K562 (cell line): ENCODE results near the gene SPTBN5. TPM values are rescaled to one million over a fixed set of nuclear protein-coding genes. Genes with fewer than 3 reads are reported as not detected.

Source experiments
- ATAC-seq: fragments of 200-7000 bp; cut with Tn5 transposase; 3 replicates; pipeline ENCODE4 v1.9.1; 2020; ENCODE audit warnings: moderate library complexity
- BruUV-seq: library from RNA; stranded (reverse); fragments of 400-500 nt; replicated peaks from 2 replicates; lab custom pipeline; 2021; lab: Mats Ljungman, UMichigan
- CTCF ChIA-PET: fragments of 300-600 bp; formaldehyde crosslinking; extraction: SDS; loops from one replicate; lab custom pipeline; 2021; ENCODE audit warnings: low intra/inter-chr PET ratio; lab: Yijun Ruan, JAX
- POLR2A ChIA-PET: fragments of 300-600, 350-650 bp; sonication (Branson Sonifier 250); formaldehyde crosslinking; extraction: SDS; loops from one replicate; lab custom pipeline; 2021; ENCODE audit warnings: antibody characterized with exemption, inconsistent platforms; lab: Yijun Ruan, JAX
- DNase-seq, 4 experiments: peaks; one replicate each; pipeline versions ENCODE4 v3.0.0 to v3.0.0-alpha.2; 2011 to 2018; ENCODE audit warnings: low spot score in 3 of 4, mixed read lengths in 3 of 4; ENCODE audit errors: extremely low read depth in 1 of 4
- FAIRE-seq: peaks from 2 replicates; lab custom pipeline; 2011; peaks lifted over from hg19 to GRCh38; lab: Jason Lieb, UNC
- H2AFZ ChIP-seq: 2 replicates; pipeline ENCODE4 v1.6.0; 2011; ENCODE audit warnings: low read depth, low read length, control low read depth, inconsistent platforms
- H3K27ac ChIP-seq: fragments of 200-600 bp; 3 replicates; pipeline ENCODE4 v1.8.0; 2011; ENCODE audit warnings: low read depth, mild to moderate bottlenecking, control low read depth, inconsistent platforms, low read length, moderate library complexity, mixed read lengths; ENCODE audit errors: extremely low read depth
- H3K27me3 ChIP-seq, 2 experiments: fragments of 300-600 bp in 1 of 2; 2 replicates in 1 of 2; 3 replicates in 1 of 2; pipeline versions ENCODE4 v1.6.0 to v1.8.0; 2011; ENCODE audit warnings: inconsistent platforms in 2 of 2, low read length in 2 of 2, mild to moderate bottlenecking in 1 of 2, mixed read lengths in 1 of 2, moderate library complexity in 1 of 2; ENCODE audit not compliant: control insufficient read depth in 2 of 2, insufficient read depth in 2 of 2
- H3K36me3 ChIP-seq: fragments of 300-600 bp; 3 replicates; pipeline ENCODE4 v1.8.0; 2011; ENCODE audit warnings: mild to moderate bottlenecking, low read length, inconsistent platforms; ENCODE audit not compliant: control insufficient read depth, insufficient read depth
- H3K4me1 ChIP-seq, 2 experiments: fragments of 200-600 bp in 1 of 2; replicated peaks in 1 of 2; 2 replicates in 1 of 2; 3 replicates in 1 of 2; pipeline versions ENCODE4 v1.5.1 to v1.8.0; 2011; ENCODE audit warnings: inconsistent platforms in 2 of 2, low read length in 2 of 2, mild to moderate bottlenecking in 1 of 2, mixed read lengths in 1 of 2, moderate library complexity in 1 of 2; ENCODE audit not compliant: control insufficient read depth in 2 of 2, insufficient read depth in 2 of 2
- H3K4me2 ChIP-seq: 2 replicates; pipeline ENCODE4 v1.6.1; 2011; ENCODE audit warnings: low read length, control low read depth, inconsistent platforms, mixed read lengths; ENCODE audit not compliant: insufficient read depth
- H3K4me3 ChIP-seq: fragments of 200-600 bp; sonication (generic), shearing (Covaris generic); 2 replicates; pipeline ENCODE4 v1.5.1; 2016; ENCODE audit warnings: control low read depth, inconsistent platforms
- H3K79me2 ChIP-seq: fragments of 200-600 bp; 3 replicates; pipeline ENCODE4 v1.8.0; 2011; ENCODE audit warnings: low read length, inconsistent platforms; ENCODE audit not compliant: control insufficient read depth, insufficient read depth
- H3K9ac ChIP-seq, 2 experiments: 2 replicates each; pipeline versions ENCODE4 v1.6.0 to v1.6.1; 2011; ENCODE audit warnings: low read depth in 2 of 2, low read length in 2 of 2, control low read depth in 1 of 2, inconsistent platforms in 1 of 2, mild to moderate bottlenecking in 1 of 2, mixed read lengths in 1 of 2; ENCODE audit not compliant: insufficient read depth in 1 of 2
- H3K9me1 ChIP-seq: one replicate; pipeline ENCODE4 v1.6.0; 2011; ENCODE audit warnings: inconsistent platforms, mild to moderate bottlenecking, low read length, moderate library complexity; ENCODE audit not compliant: control insufficient read depth, insufficient read depth
- H3K9me3 ChIP-seq: replicated peaks from 2 replicates; pipeline ENCODE4 v1.5.1; 2011; ENCODE audit warnings: low read depth, low read length, inconsistent platforms; ENCODE audit not compliant: control insufficient read depth, insufficient read depth
- H4K20me1 ChIP-seq: replicated peaks from 2 replicates; pipeline ENCODE4 v1.6.1; 2011; ENCODE audit warnings: low read length, inconsistent platforms, mixed read lengths; ENCODE audit not compliant: control insufficient read depth, insufficient read depth
- BRF2 ChIP-seq: IDR thresholded peaks from 3 replicates; pipeline ENCODE4 v1.6.1; 2011; ENCODE audit warnings: borderline replicate concordance, mild to moderate bottlenecking; ENCODE audit not compliant: insufficient read length, insufficient read depth
- DMBX1 ChIP-seq: fragments of 250-450 bp; sonication (Bioruptor Pico); IDR thresholded peaks from 2 replicates; pipeline ENCODE4 v1.8.0; 2022; ENCODE audit warnings: inconsistent platforms, mild to moderate bottlenecking, moderate library complexity, borderline replicate concordance
- NFE2 ChIP-seq: IDR thresholded peaks from 2 replicates; pipeline ENCODE4 v1.6.1; 2014; ENCODE audit warnings: antibody characterized with exemption, low read depth
- SMC3 ChIP-seq: conservative IDR thresholded peaks from 2 replicates; pipeline ENCODE4 v1.6.1; 2011; ENCODE audit warnings: low read depth, low read length, improper control_type of control experiment; ENCODE audit not compliant: insufficient read depth
- TEAD2 ChIP-seq: fragments of 450-650 bp; IDR thresholded peaks from 2 replicates; pipeline ENCODE4 v1.6.1; 2016; ENCODE audit warnings: missing genetic modification characterization, control low read depth, missing compliant biosample characterization
- TEAD4 ChIP-seq, 2 experiments: sonication (generic) in 1 of 2; formaldehyde crosslinking in 1 of 2; IDR thresholded peaks; 2 replicates each; pipeline versions ENCODE4 v1.6.1 to v1.8.0; 2012 to 2022; ENCODE audit warnings: borderline replicate concordance in 1 of 2, inconsistent platforms in 1 of 2, low read length in 1 of 2, mild to moderate bottlenecking in 1 of 2, missing genetic modification reagents in 1 of 2
- ZNF253 ChIP-seq: fragments of 250-450 bp; sonication (Bioruptor Pico); conservative IDR thresholded peaks from 2 replicates; pipeline ENCODE4 v1.6.1; 2021; ENCODE audit warnings: mild to moderate bottlenecking
- ZNF436 ChIP-seq: fragments of 250-450, 450-650 bp; sonication (Bioruptor Pico); formaldehyde crosslinking; IDR thresholded peaks from 2 replicates; pipeline ENCODE4 v1.7.0; 2020; ENCODE audit warnings: mild to moderate bottlenecking
- WGBS: fragments of 100-300 bp; shearing (Covaris generic); methylation state at CpG from one replicate; pipeline ENCODE4 v1.1.6; 2016; ENCODE audit warnings: low coverage, mixed read lengths; ENCODE audit not compliant: insufficient coverage; ENCODE audit errors: missing lambda C conversion rate; 5-methylcytosine and 5-hydroxymethylcytosine counted together
- in situ Hi-C: fragments of 300-500 bp; cut with MboI; formaldehyde crosslinking; loops from 4 replicates; pipeline ENCODE4 v1.15.0; 2018; ENCODE audit warnings: inconsistent platforms, mixed read lengths
- intact Hi-C: fragments of 100-400 bp; cut with micrococcal nuclease; formaldehyde crosslinking; loops from 2 replicates; pipeline ENCODE4 v1.14.2; 2022
- polyA plus RNA-seq, 8 experiments: library from polyadenylated mRNA; depleted of rRNA in 4 of 8; stranded (reverse) in 5 of 8; unstranded in 3 of 8; fragments of >200 nt; fragmentation: Nextera tagmentation in 2 of 8; fragmentation: Illumina TruSeq in 1 of 8; extraction: Ambion mirVana in 2 of 8; extraction: Trizol in 1 of 8; gene quantifications; 2 replicates each; pipeline versions ENCODE4 v1.2.1 to v1.2.3, GENCODE V29; 2011 to 2014; ENCODE audit warnings: inconsistent platforms in 1 of 8, missing spikeins in 1 of 8
- total RNA-seq, 7 experiments: library from RNA; depleted of rRNA in 6 of 7; stranded (reverse); fragments of >200 nt in 6 of 7; fragmentation: Illumina TruSeq in 2 of 7; extraction: Trizol in 2 of 7; gene quantifications; 2 replicates each; pipeline versions ENCODE4 v1.2.1 to v1.2.3, GENCODE V29; 2011 to 2021; ENCODE audit warnings: low replicate concordance in 1 of 7

SPTBN5 gene
- total and polyA plus RNA-seq, 9 of the 15 experiments (the other 6 are each of a cell fraction or from before 2014, with no cell fraction given) = 0.02 TPM; not detected in 8

DNA sequence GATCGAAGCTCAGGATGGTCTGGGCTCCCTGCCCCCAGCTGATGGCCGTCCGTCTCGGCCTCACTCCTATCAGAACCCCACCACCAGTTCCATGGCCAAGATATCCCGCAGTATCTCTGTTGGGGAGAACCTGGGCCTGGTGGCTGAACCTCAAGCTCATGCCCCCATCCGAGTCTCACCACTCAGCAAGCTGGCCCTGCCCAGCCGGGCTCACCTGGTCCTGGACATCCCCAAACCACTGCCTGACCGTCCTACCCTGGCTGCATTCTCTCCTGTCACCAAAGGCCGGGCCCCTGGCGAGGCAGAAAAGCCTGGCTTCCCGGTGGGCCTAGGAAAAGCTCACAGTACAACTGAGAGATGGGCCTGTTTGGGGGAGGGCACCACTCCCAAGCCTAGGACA lies 70.4 kb downstream of the SPTBN5 start:
- Histone ChIP-seq H3K9me3 (no peaks in the 10 kb centered on the region), H3K4me2 (no peak overlapping the region), H3K4me1 (peaks cover 0 to 11% of the 10 kb centered on the region in 2 experiments; a peak in 2 of 5 replicates), H2AFZ (no peak overlapping the region), H3K9ac (0 out of 4 replicates have a peak overlapping the region, but pooled peaks of 1 of the 2 experiments have one; percentile 21), H3K36me3 (peaks cover 7% of the 10 kb centered on the region; the same call in 1 of the 3 replicates), H3K79me2 (peaks cover 3% of the 10 kb centered on the region; the same call in 1 of the 3 replicates), H3K4me3 (no peak overlapping the region), H3K27me3 (no peaks in the 10 kb centered on the region), H4K20me1 (no peaks in the 10 kb centered on the region), H3K9me1 (no peaks in the 10 kb centered on the region), H3K27ac (no peak overlapping the region)
- TF ChIP-seq ZNF436 (CRISPR knock-in tag) (no peak), DMBX1 (CRISPR knock-in tag) (no peak)
- ChIA-PET POLR2A (no interaction called here), CTCF (no interaction called here)
- DNase-seq (no peak), FAIRE-seq (no peak), ATAC-seq (no peak)
- intact Hi-C loops (no loop called here), in situ Hi-C loops (loop anchor here (25.0 kb wide), 1 partner anchor 361 kb away; no protein-coding TSS in a partner anchor)
- no TSS peak for BruUV-seq
- 68% methylated on average over 10 of the region's 11 CpGs for WGBS

GRCh38 chr15:41822957-41823356 lies 70.9 kb downstream of the SPTBN5 start:
- no peaks in the 10 kb centered on the region for H3K79me2 ChIP-seq
- H3K4me2 ChIP-seq = no peak overlapping the region
- H3K36me3 ChIP-seq = peaks cover 7% of the 10 kb centered on the region; the same call in 1 of the 3 replicates
- intact Hi-C loops = no loop called here
- H3K4me3 ChIP-seq = no peak overlapping the region
- H3K9ac ChIP-seq = 0 out of 4 replicates have a peak overlapping the region, but pooled peaks of 1 of the 2 experiments have one; percentile 21
- in situ Hi-C loops = loop anchor here (25.0 kb wide), 1 partner anchor 361 kb away; no protein-coding TSS in a partner anchor
- no peak overlapping the region for H2AFZ ChIP-seq
- H3K27ac ChIP-seq = no peak overlapping the region
- H3K4me1 ChIP-seq = peaks cover 0 to 7% of the 10 kb centered on the region in 2 experiments; a peak in 1 of 5 replicates
- no TSS peak for BruUV-seq
- DNase-seq (no peak), ATAC-seq (no peak), FAIRE-seq (no peak)
- ChIA-PET CTCF (no interaction called here), POLR2A (no interaction called here)
- no peaks in the 10 kb centered on the region for H4K20me1 ChIP-seq
- H3K9me1 ChIP-seq = no peaks in the 10 kb centered on the region
- no peaks in the 10 kb centered on the region for H3K9me3 ChIP-seq
- H3K27me3 ChIP-seq = no peaks in the 10 kb centered on the region
- no peak for TF ChIP-seq BRF2
- TF ChIP-seq TEAD4 (IDR thresholded peaks at IDR 0.05; ENCODE audit: low read length) = no peak
- no peak for TF ChIP-seq TEAD4 (CRISPR knock-in tag; IDR thresholded peaks at IDR 0.05; ENCODE audit: borderline replicate concordance)
- TF ChIP-seq SMC3 = no peak
- no peak for TF ChIP-seq TEAD2
- TF ChIP-seq NFE2 = no peak
- TF ChIP-seq ZNF253 (CRISPR knock-in tag) = no peak
- 69% methylated on average over 6 of the region's 6 CpGs for WGBS
